ENCODE measurements around the gene PPP4R4.

DNA sequence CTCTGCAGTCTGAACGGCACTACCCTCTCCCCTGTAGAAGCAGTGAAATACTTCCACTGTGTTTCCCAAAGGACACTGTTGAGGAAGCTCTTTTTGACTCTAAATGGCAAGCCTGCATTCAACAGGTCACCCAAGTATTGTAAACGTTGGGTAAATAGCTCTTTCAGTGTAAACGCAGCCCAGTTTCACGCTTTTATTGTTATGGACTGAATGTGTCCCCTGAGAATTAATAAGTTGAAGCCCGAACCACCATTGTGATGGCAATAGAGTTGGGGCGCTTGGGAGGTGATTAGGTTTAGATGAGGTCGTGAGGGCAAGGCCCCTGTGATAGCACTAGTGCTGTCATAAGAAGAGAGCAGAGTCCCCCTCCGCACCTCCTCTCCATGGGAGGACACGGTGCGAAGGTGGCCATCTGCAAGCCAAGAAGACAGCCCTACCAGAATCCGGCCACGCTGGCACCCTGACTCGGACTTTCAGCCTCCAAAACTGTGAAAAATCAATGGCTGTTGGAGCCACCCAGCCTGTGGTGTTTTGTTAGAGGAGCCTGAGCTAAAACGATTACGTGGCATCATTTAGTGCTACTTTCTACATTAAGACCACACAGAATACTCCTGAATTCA, 117.9 kb downstream of the PPP4R4 start:
- TF ChIP-seq EZH2 (IDR thresholded peaks at IDR 0.05; ENCODE audit: insufficient read depth, poor library complexity, severe bottlenecking), result no peak
- TF ChIP-seq EZH2phosphoT487 (IDR thresholded peaks at IDR 0.05; ENCODE audit: insufficient read depth, low read depth), result no peak

Measured in GM23248 (cell line).